Measurements from ENCODE around the gene CCDC57. TPM values are rescaled to one million over a fixed set of nuclear protein-coding genes. Genes with fewer than 3 reads are reported as not detected.

Gene CCDC57
- total and polyA plus RNA-seq, 9 of the 15 experiments (the other 6 are each of a cell fraction or from before 2014, with no cell fraction given): 0.83 to 36.2 (median 13.6) TPM

DNA sequence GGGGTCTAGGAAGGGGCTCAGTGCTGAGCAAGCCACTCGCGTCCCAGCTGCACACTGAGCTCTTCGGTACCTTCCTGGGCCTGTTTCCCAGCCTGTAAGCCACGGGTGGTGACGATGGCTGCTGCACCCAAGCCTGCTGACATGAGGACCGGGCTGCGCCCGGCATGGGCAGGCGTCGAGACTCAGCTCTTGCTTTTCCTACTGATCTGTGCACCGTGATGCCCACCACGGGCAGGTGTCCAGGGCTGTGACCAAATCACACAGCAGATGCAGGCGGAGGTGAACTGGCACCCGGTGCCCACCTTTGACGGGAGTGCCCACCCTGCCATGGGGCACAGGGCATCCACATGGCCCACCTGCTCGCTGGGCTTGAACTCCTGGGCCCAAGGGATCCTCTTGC is 17.9 kb downstream of the CCDC57 start:
- Histone ChIP-seq H3K4me1 (replicated peaks in 1 of 2; ENCODE audit: control insufficient read depth in 2 of 2, insufficient read depth in 2 of 2, low read length in 2 of 2) (peaks cover under 1 to 18% of the 10 kb centered on the region in 2 experiments; a peak in 4 of 5 replicates), H2AFZ (ENCODE audit: low read depth, low read length) (no peak overlapping the region), H3K36me3 (ENCODE audit: control insufficient read depth, insufficient read depth, low read length) (peaks cover 74% of the 10 kb centered on the region; the same call in 2 of the 3 replicates), H3K4me3 (no peak overlapping the region), H3K79me2 (ENCODE audit: control insufficient read depth, insufficient read depth, low read length) (no peaks in the 10 kb centered on the region), H3K9me1 (ENCODE audit: control insufficient read depth, insufficient read depth, low read length) (no peaks in the 10 kb centered on the region), H4K20me1 (replicated peaks; ENCODE audit: control insufficient read depth, insufficient read depth, low read length) (no peaks in the 10 kb centered on the region), H3K9ac (ENCODE audit: insufficient read depth in 1 of 2, low read depth in 2 of 2, low read length in 2 of 2) (no peak overlapping the region), H3K9me3 (replicated peaks; ENCODE audit: control insufficient read depth, insufficient read depth, low read depth, low read length) (no peaks in the 10 kb centered on the region), H3K27ac (ENCODE audit: extremely low read depth, low read depth, low read length) (no peak overlapping the region), H3K27me3 (ENCODE audit: control insufficient read depth in 2 of 2, insufficient read depth in 2 of 2, low read length in 2 of 2) (no peaks in the 10 kb centered on the region; a peak in 1 of 5 replicates), H3K4me2 (ENCODE audit: insufficient read depth, low read length) (no peak overlapping the region)
- in situ Hi-C loops (cut with MboI) (no loop called here), intact Hi-C loops (cut with micrococcal nuclease) (no loop called here)
- WGBS (ENCODE audit: insufficient coverage, low coverage, missing lambda C conversion rate): 91% methylated on average over 11 of the region's 16 CpGs
- TF ChIP-seq FOXM1 (IDR thresholded peaks at IDR 0.05; ENCODE audit: low read depth) (no peak), FOXM1 (CRISPR knock-in tag; IDR thresholded peaks at IDR 0.05; ENCODE audit: low read depth) (no peak), CHD4 (IDR thresholded peaks at IDR 0.05; ENCODE audit: insufficient read depth, insufficient replicate concordance, low read depth, low read length, poor library complexity, severe bottlenecking) (no peak), HDAC6 (IDR thresholded peaks at IDR 0.05; ENCODE audit: low read depth, low read length) (no peak), RFX7 (CRISPR knock-in tag; IDR thresholded peaks at IDR 0.05) (no peak), MAX (CRISPR knock-in tag; IDR thresholded peaks at IDR 0.05) (0 out of 2 replicates have a peak, but pooled peaks have one; percentile 23), CCNT2 (IDR thresholded peaks at IDR 0.05; ENCODE audit: borderline replicate concordance, extremely low read depth, insufficient read length, low read depth, low read length) (no peak), ZNF551 (CRISPR knock-in tag; IDR thresholded peaks at IDR 0.05) (no peak), RBFOX2 (IDR thresholded peaks at IDR 0.05; ENCODE audit: low read depth, low read length) (0 out of 2 replicates have a peak, but pooled peaks have one; percentile 21)
- TF ChIP-seq, protein P1, sequence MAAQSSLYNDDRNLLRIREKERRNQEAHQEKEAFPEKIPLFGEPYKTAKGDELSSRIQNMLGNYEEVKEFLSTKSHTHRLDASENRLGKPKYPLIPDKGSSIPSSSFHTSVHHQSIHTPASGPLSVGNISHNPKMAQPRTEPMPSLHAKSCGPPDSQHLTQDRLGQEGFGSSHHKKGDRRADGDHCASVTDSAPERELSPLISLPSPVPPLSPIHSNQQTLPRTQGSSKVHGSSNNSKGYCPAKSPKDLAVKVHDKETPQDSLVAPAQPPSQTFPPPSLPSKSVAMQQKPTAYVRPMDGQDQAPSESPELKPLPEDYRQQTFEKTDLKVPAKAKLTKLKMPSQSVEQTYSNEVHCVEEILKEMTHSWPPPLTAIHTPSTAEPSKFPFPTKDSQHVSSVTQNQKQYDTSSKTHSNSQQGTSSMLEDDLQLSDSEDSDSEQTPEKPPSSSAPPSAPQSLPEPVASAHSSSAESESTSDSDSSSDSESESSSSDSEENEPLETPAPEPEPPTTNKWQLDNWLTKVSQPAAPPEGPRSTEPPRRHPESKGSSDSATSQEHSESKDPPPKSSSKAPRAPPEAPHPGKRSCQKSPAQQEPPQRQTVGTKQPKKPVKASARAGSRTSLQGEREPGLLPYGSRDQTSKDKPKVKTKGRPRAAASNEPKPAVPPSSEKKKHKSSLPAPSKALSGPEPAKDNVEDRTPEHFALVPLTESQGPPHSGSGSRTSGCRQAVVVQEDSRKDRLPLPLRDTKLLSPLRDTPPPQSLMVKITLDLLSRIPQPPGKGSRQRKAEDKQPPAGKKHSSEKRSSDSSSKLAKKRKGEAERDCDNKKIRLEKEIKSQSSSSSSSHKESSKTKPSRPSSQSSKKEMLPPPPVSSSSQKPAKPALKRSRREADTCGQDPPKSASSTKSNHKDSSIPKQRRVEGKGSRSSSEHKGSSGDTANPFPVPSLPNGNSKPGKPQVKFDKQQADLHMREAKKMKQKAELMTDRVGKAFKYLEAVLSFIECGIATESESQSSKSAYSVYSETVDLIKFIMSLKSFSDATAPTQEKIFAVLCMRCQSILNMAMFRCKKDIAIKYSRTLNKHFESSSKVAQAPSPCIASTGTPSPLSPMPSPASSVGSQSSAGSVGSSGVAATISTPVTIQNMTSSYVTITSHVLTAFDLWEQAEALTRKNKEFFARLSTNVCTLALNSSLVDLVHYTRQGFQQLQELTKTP (IDR thresholded peaks at IDR 0.05; ENCODE audit: low read depth in 1 of 2, partially characterized antibody in 2 of 2): no peak
- FAIRE-seq (no peak), ATAC-seq (no peak), DNase-seq (ENCODE audit: extremely low read depth in 1 of 4, low spot score in 3 of 4) (no peak)
- POLR2A ChIA-PET: no interaction called here
- no TSS peak for BruUV-seq (replicated peaks)
- CTCF ChIA-PET (ENCODE audit: low intra/inter-chr PET ratio): no interaction called here
